GM23338 (cell line): ENCODE data around the gene FRZB. TPM values are rescaled to one million over a fixed set of nuclear protein-coding genes. Genes with fewer than 3 reads are reported as not detected.

Source experiments
- CREB1 ChIP-seq: fragments of 250-450 bp; sonication (Bioruptor Pico); IDR thresholded peaks from 2 replicates; pipeline ENCODE4 v1.5.0; 2020; ENCODE audit warnings: low read depth, mild to moderate bottlenecking, moderate library complexity
- JUNB ChIP-seq: IDR thresholded peaks from one replicate; pipeline ENCODE4 v1.6.1; 2016; ENCODE audit warnings: antibody characterized with exemption; ENCODE audit not compliant: unreplicated experiment
- POLR2AphosphoS5 ChIP-seq: IDR thresholded peaks from 2 replicates; pipeline ENCODE4 v1.6.1; 2016; ENCODE audit warnings: antibody characterized with exemption, low read depth
- REST ChIP-seq: IDR thresholded peaks from one replicate; pipeline ENCODE4 v1.6.1; 2018; ENCODE audit warnings: antibody characterized with exemption; ENCODE audit not compliant: unreplicated experiment
- STAT1 ChIP-seq: IDR thresholded peaks from one replicate; pipeline ENCODE4 v1.6.1; 2016; ENCODE audit warnings: antibody characterized with exemption; ENCODE audit not compliant: unreplicated experiment
- ZNF114 ChIP-seq: fragments of 250-450 bp; sonication (Bioruptor Pico); IDR thresholded peaks from 2 replicates; pipeline ENCODE4 v1.5.0; 2020; ENCODE audit warnings: mild to moderate bottlenecking, moderate library complexity
- ZNF331 ChIP-seq: fragments of 250-450 bp; sonication (Bioruptor Pico); IDR thresholded peaks from 2 replicates; pipeline ENCODE4 v1.5.0; 2020; ENCODE audit warnings: low read depth, mild to moderate bottlenecking, moderate library complexity
- ZNF462 ChIP-seq: fragments of 250-450 bp; sonication (Bioruptor Pico); IDR thresholded peaks from 2 replicates; pipeline ENCODE4 v1.5.0; 2020; ENCODE audit warnings: mild to moderate bottlenecking, moderate library complexity
- polyA plus RNA-seq: library from polyadenylated mRNA; unstranded; fragments of >200 nt; fragmentation: Nextera tagmentation; extraction: Ambion mirVana; gene quantifications from 2 replicates; pipeline ENCODE4 v1.2.1, GENCODE V29; 2016
- total RNA-seq: library from RNA; depleted of rRNA; stranded (reverse); fragments of >200 nt; shearing (Covaris generic); gene quantifications from 2 replicates; pipeline ENCODE4 v1.2.3, GENCODE V29; 2014

The FRZB gene
- total and polyA plus RNA-seq, 2 experiments from 2014 or later = 0.52 to 1.2 TPM

GRCh38 chr2:182831921-182832320 is 34.5 kb downstream of the FRZB start (continued):
- TF ChIP-seq ZNF462 (CRISPR knock-in tag) (no peak), ZNF114 (CRISPR knock-in tag) (no peak), CREB1 (CRISPR knock-in tag) (no peak), STAT1 (no peak), REST (no peak), JUNB (no peak), POLR2AphosphoS5 (no peak), ZNF331 (CRISPR knock-in tag) (no peak)
